NCI-H2029 (cell line): ENCODE data around the gene PARVB.

Experiments used
- DNase-seq: peaks from one replicate; lab custom pipeline; 2025; lab: John Stamatoyannopoulos, UW

PARVB gene

GRCh38 chr22:44185237-44186120 is 161.4 kb downstream of the PARVB start:
- DNase-seq, result no peak

- no peak for DNase-seq
These were observed 162.0 kb downstream of the PARVB start for GRCh38 chr22:44186121-44186510.

- DNase-seq, result no peak
These were observed 162.6 kb downstream of the PARVB start for GRCh38 chr22:44186737-44187136.

- DNase-seq, result no peak
These were observed 163.6 kb downstream of the PARVB start for GRCh38 chr22:44187652-44188230.

GRCh38 chr22:44188316-44188715 is 164.2 kb downstream of the PARVB start:
- no peak for DNase-seq

GRCh38 chr22:44188986-44189630 is 165.0 kb downstream of the PARVB start:
- no peak for DNase-seq

- DNase-seq, result no peak
These were observed 166.4 kb downstream of the PARVB start for GRCh38 chr22:44190381-44190976.

GRCh38 chr22:44191036-44191454 is 166.9 kb downstream of the PARVB start:
- DNase-seq, result no peak

- DNase-seq, result no peak
These were observed 168.2 kb downstream of the PARVB start for GRCh38 chr22:44192098-44192815.

- DNase-seq, result no peak
These were observed 168.9 kb downstream of the PARVB start for GRCh38 chr22:44192816-44193534.

- no peak for DNase-seq
These were observed 169.4 kb downstream of the PARVB start for GRCh38 chr22:44193535-44193891.

- DNase-seq, result no peak
These were observed 170.5 kb downstream of the PARVB start for GRCh38 chr22:44194569-44194968.

- no peak for DNase-seq
These were observed 171.2 kb downstream of the PARVB start for GRCh38 chr22:44195189-44195871.

- no peak for DNase-seq
These were observed 172.1 kb downstream of the PARVB start for GRCh38 chr22:44196241-44196640.

GRCh38 chr22:44196731-44197131 is 172.6 kb downstream of the PARVB start:
- DNase-seq, result no peak

- no peak for DNase-seq
These were observed 173.2 kb downstream of the PARVB start for GRCh38 chr22:44197271-44197670.

- DNase-seq, result no peak
These were observed 175.1 kb downstream of the PARVB start for GRCh38 chr22:44199164-44199563.

GRCh38 chr22:44199866-44200265 is 175.8 kb downstream of the PARVB start:
- no peak for DNase-seq

- DNase-seq, result no peak
These were observed 176.3 kb downstream of the PARVB start for GRCh38 chr22:44200451-44200850.

- no peak for DNase-seq
These were observed 176.9 kb downstream of the PARVB start for GRCh38 chr22:44200855-44201550.
